IMR-90 (cell line): Measurements from ENCODE around the gene USP28. TPM values are rescaled to one million over a fixed set of nuclear protein-coding genes. Genes with fewer than 3 reads are reported as not detected.

ENCODE experiments used
- ATAC-seq: fragments of 200-7000 bp; cut with Tn5 transposase; 2 replicates; pipeline ENCODE4 v1.9.1; 2020; ENCODE audit warnings: low read depth, mild to moderate bottlenecking, moderate library complexity
- BruUV-seq: library from RNA; stranded (reverse); fragments of 400-500 nt; replicated peaks from 2 replicates; lab custom pipeline; 2021; lab: Mats Ljungman, UMichigan
- CTCF ChIA-PET: fragments of 300-600 bp; formaldehyde crosslinking; extraction: SDS; loops from one replicate; lab custom pipeline; 2021; ENCODE audit warnings: antibody characterized with exemption; lab: Yijun Ruan, JAX
- POLR2A ChIA-PET: fragments of 300-600 bp; sonication (Branson Sonifier 250); formaldehyde crosslinking; loops from one replicate; lab custom pipeline; 2022; ENCODE audit warnings: antibody characterized with exemption; ENCODE audit not compliant: unreplicated experiment; lab: Charles Lee
- DNase-seq: peaks from one replicate; pipeline ENCODE4 v3.0.0; 2013
- H2AFZ ChIP-seq: replicated peaks from 2 replicates; pipeline ENCODE3; 2013; ENCODE audit warnings: low read length, mild to moderate bottlenecking; ENCODE audit not compliant: poor library complexity
- H2AK5ac ChIP-seq: 2 replicates; pipeline ENCODE4 v1.6.1; 2013; ENCODE audit warnings: low read depth, low read length, inconsistent platforms
- H2AK9ac ChIP-seq: replicated peaks from 2 replicates; pipeline ENCODE3; 2013; ENCODE audit warnings: mild to moderate bottlenecking, low read depth, low read length, moderate library complexity; ENCODE audit not compliant: poor library complexity
- H2BK120ac ChIP-seq: 2 replicates; pipeline ENCODE4 v1.6.1; 2013; ENCODE audit warnings: low read depth, low read length, inconsistent platforms
- H2BK15ac ChIP-seq: 3 replicates; pipeline ENCODE4 v1.6.1; 2013; ENCODE audit warnings: low read depth, low read length, inconsistent platforms
- H2BK20ac ChIP-seq: 2 replicates; pipeline ENCODE4 v1.6.1; 2013; ENCODE audit warnings: low read depth, mild to moderate bottlenecking, inconsistent platforms, low read length, moderate library complexity
- H2BK5ac ChIP-seq: 2 replicates; pipeline ENCODE4 v1.6.1; 2013; ENCODE audit warnings: mild to moderate bottlenecking, low read depth, low read length, inconsistent platforms; ENCODE audit not compliant: poor library complexity, severe bottlenecking
- H3K14ac ChIP-seq: replicated peaks from 2 replicates; pipeline ENCODE4 v1.6.1; 2013; ENCODE audit warnings: low read depth, low read length, inconsistent platforms
- H3K18ac ChIP-seq: 2 replicates; pipeline ENCODE4 v1.6.1; 2013; ENCODE audit warnings: low read depth, low read length, control low read depth
- H3K23ac ChIP-seq: 2 replicates; pipeline ENCODE4 v1.6.1; 2013; ENCODE audit warnings: low read depth, low read length, inconsistent platforms
- H3K27ac ChIP-seq: 2 replicates; pipeline ENCODE4 v1.5.1; 2013; ENCODE audit warnings: mild to moderate bottlenecking, control low read depth, low read length; ENCODE audit not compliant: insufficient read depth
- H3K27me3 ChIP-seq: 2 replicates; pipeline ENCODE4 v1.6.1; 2013; ENCODE audit warnings: low read length; ENCODE audit not compliant: control insufficient read depth, insufficient read depth
- H3K36me3 ChIP-seq: 2 replicates; pipeline ENCODE4 v1.6.1; 2013; ENCODE audit warnings: low read length, mixed read lengths; ENCODE audit not compliant: control insufficient read depth, insufficient read depth
- H3K4ac ChIP-seq: 2 replicates; pipeline ENCODE4 v1.6.1; 2013; ENCODE audit warnings: low read depth, low read length, inconsistent platforms
- H3K4me1 ChIP-seq: 2 replicates; pipeline ENCODE4 v1.6.1; 2013; ENCODE audit warnings: low read length, mixed read lengths; ENCODE audit not compliant: control insufficient read depth, insufficient read depth
- H3K4me2 ChIP-seq: 2 replicates; pipeline ENCODE4 v1.6.1; 2013; ENCODE audit warnings: low read depth, mild to moderate bottlenecking, control low read depth, low read length, moderate library complexity
- H3K4me3 ChIP-seq: 2 replicates; pipeline ENCODE4 v1.5.1; 2013; ENCODE audit warnings: low read depth, mild to moderate bottlenecking, control low read depth, low read length, moderate library complexity; ENCODE audit not compliant: insufficient read depth
- H3K56ac ChIP-seq: 2 replicates; pipeline ENCODE4 v1.6.1; 2013; ENCODE audit warnings: low read length, inconsistent platforms; ENCODE audit not compliant: insufficient read depth; ENCODE audit errors: extremely low read depth
- H3K79me1 ChIP-seq, 2 experiments: 2 replicates each; pipeline ENCODE4 v1.6.1; 2013; ENCODE audit warnings: low read length in 2 of 2, inconsistent platforms in 1 of 2, low read depth in 1 of 2
- H3K9ac ChIP-seq: 2 replicates; pipeline ENCODE4 v1.6.1; 2013; ENCODE audit warnings: low read depth, low read length, control low read depth
- H3K9me1 ChIP-seq: 2 replicates; pipeline ENCODE4 v1.6.1; 2013; ENCODE audit warnings: low read length, inconsistent platforms; ENCODE audit not compliant: insufficient read depth
- H3K9me3 ChIP-seq: 2 replicates; pipeline ENCODE4 v1.6.1; 2013; ENCODE audit warnings: low read length; ENCODE audit not compliant: control insufficient read depth, insufficient read depth
- H4K20me1 ChIP-seq: 2 replicates; pipeline ENCODE4 v1.6.1; 2013; ENCODE audit warnings: low read length, inconsistent platforms; ENCODE audit not compliant: insufficient read depth
- H4K5ac ChIP-seq: 2 replicates; pipeline ENCODE4 v1.6.1; 2013; ENCODE audit warnings: mild to moderate bottlenecking, low read depth, low read length, control low read depth
- H4K8ac ChIP-seq, 2 experiments: 2 replicates each; pipeline ENCODE4 v1.6.1; 2013; ENCODE audit warnings: low read depth in 2 of 2, low read length in 2 of 2, control low read depth in 1 of 2, inconsistent platforms in 1 of 2
- H4K91ac ChIP-seq: 2 replicates; pipeline ENCODE4 v1.6.1; 2013; ENCODE audit warnings: low read depth, low read length, inconsistent platforms; ENCODE audit not compliant: insufficient read depth
- POLR2A ChIP-seq: IDR thresholded peaks from 2 replicates; pipeline ENCODE4 v1.6.1; 2012; ENCODE audit warnings: mild to moderate bottlenecking, low read depth, low read length
- RFX5 ChIP-seq: IDR thresholded peaks from 2 replicates; pipeline ENCODE4 v1.8.0; 2012; ENCODE audit warnings: low read depth, mild to moderate bottlenecking, low read length, moderate library complexity
- SMC3 ChIP-seq: fragments of 150-350 bp; IDR thresholded peaks from 2 replicates; pipeline ENCODE4 v1.6.1; 2016; ENCODE audit warnings: low read depth, mild to moderate bottlenecking, antibody characterized with exemption, low read length, moderate library complexity
- WGBS, 2 experiments: methylation state at CpG; one replicate each; pipeline versions ENCODE4 v1.1.5 to v1.1.7; 2013; ENCODE audit warnings: missing lambda C conversion rate in 2 of 2; ENCODE audit not compliant: insufficient read length in 1 of 2; ENCODE audit errors: extremely low coverage in 2 of 2; 5-methylcytosine and 5-hydroxymethylcytosine counted together
- dilution Hi-C: fragments of 300-500 bp; cut with HindIII; formaldehyde crosslinking; loops from one replicate; pipeline ENCODE4 v1.14.3; 2018; ENCODE audit warnings: low sequenced_read_pairs; ENCODE audit not compliant: unreplicated experiment
- in situ Hi-C: fragments of 300-500 bp; cut with MboI; formaldehyde crosslinking; loops from 3 replicates; pipeline ENCODE4 v1.14.3; 2019; ENCODE audit warnings: low sequenced_read_pairs, inconsistent platforms, mixed read lengths
- intact Hi-C: fragments of 100-400 bp; cut with micrococcal nuclease; formaldehyde crosslinking; loops from 2 replicates; pipeline ENCODE4 v1.10.0; 2022
- polyA plus RNA-seq, 3 experiments: library from polyadenylated mRNA; depleted of rRNA; stranded (reverse); fragments of >200 nt; gene quantifications; 2 replicates each; pipeline ENCODE4 v1.2.3, GENCODE V29; 2012; ENCODE audit warnings: low replicate concordance in 1 of 3
- total RNA-seq: library from RNA; depleted of rRNA; stranded (reverse); fragments of >200 nt; gene quantifications from 2 replicates; pipeline ENCODE4 v1.2.3, GENCODE V29; 2012

Gene USP28
- total and polyA plus RNA-seq, 2 of the 4 experiments (the other 2 are of a cell fraction): 17.0 to 36.0 TPM

DNA sequence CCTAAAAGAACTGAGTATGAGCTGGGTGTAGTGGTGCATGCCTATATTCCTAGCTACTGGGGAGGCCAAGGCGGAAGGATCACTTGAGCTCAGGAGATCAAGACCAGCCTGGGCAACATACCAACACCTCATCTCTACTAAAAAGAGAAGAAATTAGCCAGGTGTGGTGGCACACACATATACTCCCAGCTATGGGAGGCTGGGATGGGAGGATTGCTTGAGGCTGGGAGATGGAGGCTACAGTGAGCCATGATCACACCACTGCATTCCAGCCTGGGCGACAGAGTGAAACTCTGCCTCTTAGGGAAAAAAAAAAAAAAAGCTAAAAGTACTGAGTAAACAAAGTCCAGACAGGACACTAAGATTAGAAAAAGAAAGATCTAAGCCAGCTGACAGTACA is 25.8 kb upstream of the USP28 start:
- POLR2A ChIA-PET: no interaction called here
- no peak overlapping the region for H2AK5ac ChIP-seq
- dilution Hi-C loops: no loop called here
- no peak overlapping the region for H3K4ac ChIP-seq
- DNase-seq: no peak
- H3K4me3 ChIP-seq: no peak overlapping the region
- no peak overlapping the region for H2AK9ac ChIP-seq
- no peak overlapping the region for H4K8ac ChIP-seq
- TF ChIP-seq POLR2A: no peak
- no peak for TF ChIP-seq RFX5
- no peak for TF ChIP-seq SMC3
- peaks cover 12% of the 10 kb centered on the region for H3K27me3 ChIP-seq
- H2BK120ac ChIP-seq: no peak overlapping the region
- H3K56ac ChIP-seq: no peak overlapping the region
- H4K5ac ChIP-seq: no peak overlapping the region
- no peak overlapping the region; the same call in 1 of the 2 replicates for H3K23ac ChIP-seq
- H2BK15ac ChIP-seq: no peak overlapping the region
- no peak overlapping the region for H3K9ac ChIP-seq
- WGBS, 2 experiments: no CpG with 5 or more reads among the region's 2 CpGs
- in situ Hi-C loops: no loop called here
- no peaks in the 10 kb centered on the region for H3K79me1 ChIP-seq
- H3K27ac ChIP-seq: no peak overlapping the region
- intact Hi-C loops: no loop called here
- no peak for ATAC-seq
- H3K18ac ChIP-seq: no peak overlapping the region
- H3K9me1 ChIP-seq: no peaks in the 10 kb centered on the region
- CTCF ChIA-PET: interaction anchor here (1.0 to 1.1 kb wide), 2 partner anchors 12 to 360 kb away, joined by 3 to 4 read pairs; no protein-coding TSS in a partner anchor
- H2BK20ac ChIP-seq: no peak overlapping the region
- H3K4me2 ChIP-seq: no peak overlapping the region
- no peaks in the 10 kb centered on the region for H3K4me1 ChIP-seq
- no peaks in the 10 kb centered on the region for H3K36me3 ChIP-seq
- H3K9me3 ChIP-seq: no peaks in the 10 kb centered on the region
- no peak overlapping the region for H4K91ac ChIP-seq
- H3K14ac ChIP-seq: no peak overlapping the region
- no TSS peak for BruUV-seq
- no peaks in the 10 kb centered on the region for H4K20me1 ChIP-seq
- H2AFZ ChIP-seq: no peak overlapping the region
- no peak overlapping the region for H2BK5ac ChIP-seq
